NCI-H526 (cell line): ENCODE measurements around the gene SLC22A2.
"Not testable (repeated sequence)": the region's sequence is repeated elsewhere in the genome, so short reads cannot be mapped to it uniquely, and the experiment has no call there.

Experiments
- DNase-seq, 2 experiments: peaks; one replicate each; lab custom pipeline; 2025; lab: John Stamatoyannopoulos, UW

Gene SLC22A2

DNA sequence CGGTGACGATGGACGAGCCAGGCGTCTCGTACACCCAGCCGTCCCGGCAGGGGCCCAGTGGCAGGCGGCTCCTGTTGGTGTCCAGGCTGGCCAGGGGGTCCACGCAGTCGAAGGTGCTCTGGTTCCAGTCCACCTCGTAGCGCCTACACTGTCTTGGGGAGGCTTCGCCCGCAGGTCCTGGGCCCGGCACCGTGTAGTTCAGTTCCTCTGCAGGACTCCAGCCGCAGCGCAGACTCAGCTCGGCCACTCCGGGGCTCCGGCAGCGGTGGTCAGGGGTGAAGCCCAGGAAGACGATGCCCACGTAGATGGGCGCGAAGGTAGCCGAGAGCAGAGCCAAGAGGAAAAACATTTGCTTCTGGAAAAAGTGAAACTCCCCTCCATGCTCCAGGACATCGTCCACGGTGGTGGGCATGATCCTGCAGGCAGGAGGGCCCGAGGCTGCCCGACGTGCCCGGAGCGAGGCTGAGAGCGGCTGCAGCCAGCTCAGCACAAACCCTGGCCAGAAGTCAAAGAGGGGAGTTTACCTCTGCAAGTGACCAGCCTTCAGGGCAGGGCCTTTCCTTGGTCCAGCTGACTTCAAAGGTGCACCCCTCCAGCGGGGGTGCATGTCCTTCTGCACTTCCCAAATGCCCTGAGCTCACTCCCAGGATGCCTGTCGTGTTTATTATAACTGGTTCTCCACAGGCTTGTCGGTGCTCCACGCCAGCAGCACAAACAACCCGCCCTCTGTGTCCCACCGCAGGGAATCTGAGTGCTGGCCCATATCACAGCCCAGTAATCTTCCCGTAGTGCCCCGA is at the start of gene SLC22A2:
Gene SLC22A2, minus strand, starts transcription at position 476 of the 797 bp plus-strand sequence. Its CDS starts 64 bp downstream, at position 412.
- DNase-seq: no peak

DNA sequence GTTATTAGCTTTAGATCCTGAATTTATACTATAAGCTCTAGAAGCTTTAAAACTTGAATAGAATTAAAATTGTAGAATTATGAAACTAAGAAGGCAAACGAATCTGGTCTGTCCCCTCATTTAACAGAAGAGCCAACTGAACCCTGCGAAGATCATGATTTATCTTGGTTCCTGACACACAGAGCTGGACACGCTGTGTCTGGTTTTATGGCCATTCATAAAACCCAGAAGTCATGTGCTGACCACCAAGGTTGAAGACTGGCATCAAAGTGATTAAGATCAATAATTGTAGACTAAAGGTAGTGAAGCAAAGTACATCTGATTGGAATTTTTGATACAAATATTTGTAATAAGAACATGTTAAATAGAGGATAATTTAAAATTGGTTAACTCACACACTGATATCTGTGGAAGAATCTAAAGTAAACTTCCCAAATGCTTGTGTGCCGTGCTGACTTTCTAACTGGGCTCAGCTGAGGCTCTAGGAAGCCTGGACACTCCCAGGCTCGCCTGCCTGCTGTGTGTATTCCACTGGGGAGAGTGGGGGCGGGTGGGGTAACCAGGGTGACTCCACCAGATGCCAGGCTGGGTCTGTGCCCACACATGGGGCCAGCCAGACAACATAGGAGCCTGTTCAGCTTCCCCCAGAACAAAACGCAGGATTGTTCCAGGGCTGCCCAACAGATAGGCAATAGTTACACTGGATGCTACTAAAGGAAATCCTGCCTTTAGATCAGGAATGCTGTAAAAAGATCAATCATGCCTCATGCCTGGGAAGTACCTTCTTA is 47.5 kb upstream of the SLC22A2 start:
- no peak for DNase-seq

DNA sequence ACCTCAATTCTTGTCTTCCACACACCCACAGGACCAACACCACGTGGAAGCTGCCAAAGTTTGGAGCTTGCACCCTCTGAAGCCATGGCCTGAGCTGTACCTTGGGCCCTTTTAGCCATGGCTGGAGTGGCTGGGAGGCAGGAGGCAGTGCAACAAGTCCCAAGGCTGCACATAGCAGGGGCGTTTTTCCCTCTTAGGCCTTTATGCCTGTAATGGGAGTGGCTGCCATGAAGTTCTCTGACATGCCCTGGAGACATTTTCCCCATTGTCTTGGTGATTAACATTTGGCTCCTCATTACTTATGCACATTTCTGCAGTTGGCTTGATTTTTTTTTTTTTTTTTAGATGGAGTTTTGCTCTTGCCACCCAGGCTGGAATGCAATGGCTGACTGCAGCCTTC is 45.2 kb upstream of the SLC22A2 start:
- DNase-seq: no peak

DNA sequence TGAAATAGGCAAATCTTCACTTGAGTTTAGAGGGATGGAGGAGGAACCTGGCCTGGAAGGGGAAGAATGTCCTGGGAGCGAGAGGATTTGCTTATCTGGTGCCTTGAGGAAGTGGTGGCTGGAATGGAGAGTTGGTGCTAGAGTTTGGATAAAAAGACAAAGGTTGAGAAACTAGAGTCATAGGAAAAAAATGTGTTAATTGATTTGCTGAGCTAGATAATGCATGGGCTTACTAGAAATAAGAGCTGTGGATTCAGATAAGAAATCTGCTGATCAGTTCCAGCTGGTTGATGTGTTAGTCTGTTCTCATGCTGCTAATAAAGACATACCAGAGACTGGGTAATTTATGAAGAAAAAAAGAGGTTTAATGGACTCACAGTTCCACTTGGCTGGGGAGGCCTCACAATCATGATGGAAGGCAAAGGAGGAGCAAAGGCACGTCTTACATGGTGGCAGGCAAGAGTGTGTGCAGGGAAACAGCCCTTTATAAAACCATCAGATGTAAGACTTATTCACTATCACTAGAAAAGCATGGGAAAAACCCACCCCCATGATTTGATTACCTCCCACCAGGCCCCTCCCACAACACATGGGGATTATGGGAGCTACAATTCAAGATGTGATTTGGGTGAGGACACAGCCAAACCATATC is 43.9 kb upstream of the SLC22A2 start:
- DNase-seq: not testable (repeated sequence)

DNA sequence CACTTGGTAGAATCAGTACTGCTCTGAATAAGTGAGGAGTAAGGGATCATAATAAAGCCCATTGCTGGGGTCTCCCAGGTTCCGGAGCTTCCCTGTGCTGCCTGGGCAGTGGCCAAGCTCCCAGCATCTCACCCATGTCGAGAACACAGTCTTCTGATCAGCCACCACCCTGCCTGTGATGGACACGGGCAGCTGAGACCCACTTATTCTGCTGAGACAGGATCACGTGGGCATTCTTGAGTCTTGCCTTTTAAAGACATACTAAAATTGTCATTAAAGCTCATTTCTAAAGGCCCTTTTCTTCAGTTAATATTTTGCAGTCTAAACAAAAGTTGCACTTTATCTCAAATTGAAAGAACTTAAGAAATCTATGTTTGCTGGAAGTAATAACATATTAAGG is 42.7 kb upstream of the SLC22A2 start:
- no peak for DNase-seq

DNA sequence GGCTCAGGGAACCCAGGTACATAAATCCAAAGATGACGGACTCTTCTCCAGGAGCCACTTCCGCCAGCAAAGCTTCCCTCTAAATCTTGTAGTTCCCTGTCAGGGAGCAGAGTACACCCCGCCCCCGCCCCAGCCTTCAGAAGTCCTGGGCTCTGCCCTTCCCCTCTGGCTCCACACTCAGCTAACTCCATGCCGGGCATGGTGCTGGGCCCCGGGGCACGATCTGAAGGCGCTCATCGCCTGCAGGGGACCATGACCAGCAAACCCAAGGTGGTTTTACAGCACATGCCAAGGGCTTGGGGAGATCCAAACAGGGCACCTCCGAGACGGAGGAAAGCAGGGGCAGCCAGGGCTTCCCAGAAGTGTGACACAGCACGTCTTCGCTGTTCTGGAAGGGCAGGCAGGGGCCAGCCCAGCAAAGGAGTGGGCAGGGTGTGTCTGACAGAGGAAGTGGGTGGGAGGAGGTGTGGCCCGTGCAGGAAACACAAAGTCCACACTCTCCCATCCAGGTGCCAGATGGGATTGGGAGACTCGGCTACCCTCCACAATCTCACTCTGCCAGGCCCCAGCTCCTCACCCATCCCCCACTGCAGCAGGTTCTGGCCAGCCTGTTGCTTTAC is 41.6 kb upstream of the SLC22A2 start:
- DNase-seq: no peak

DNA sequence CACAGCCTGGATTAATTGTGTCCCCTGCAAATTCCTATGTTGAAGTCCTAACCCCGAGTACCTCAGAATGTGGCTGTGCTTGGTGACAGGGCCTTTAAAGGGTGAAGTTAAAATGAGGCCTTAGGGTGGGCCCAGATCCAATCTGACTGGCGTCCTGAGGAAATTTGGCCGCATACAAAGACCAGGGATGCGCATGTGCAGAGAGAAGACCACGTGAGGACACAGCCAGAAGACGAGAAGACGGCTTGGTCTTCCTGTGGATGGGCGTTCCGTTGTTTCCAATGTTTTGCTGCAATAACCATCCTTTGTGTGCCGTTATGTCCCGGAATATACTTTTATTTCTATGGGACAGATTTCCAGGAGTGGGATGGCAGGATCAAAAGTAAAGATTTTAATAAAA is 40.9 kb upstream of the SLC22A2 start:
- DNase-seq: no peak

DNA sequence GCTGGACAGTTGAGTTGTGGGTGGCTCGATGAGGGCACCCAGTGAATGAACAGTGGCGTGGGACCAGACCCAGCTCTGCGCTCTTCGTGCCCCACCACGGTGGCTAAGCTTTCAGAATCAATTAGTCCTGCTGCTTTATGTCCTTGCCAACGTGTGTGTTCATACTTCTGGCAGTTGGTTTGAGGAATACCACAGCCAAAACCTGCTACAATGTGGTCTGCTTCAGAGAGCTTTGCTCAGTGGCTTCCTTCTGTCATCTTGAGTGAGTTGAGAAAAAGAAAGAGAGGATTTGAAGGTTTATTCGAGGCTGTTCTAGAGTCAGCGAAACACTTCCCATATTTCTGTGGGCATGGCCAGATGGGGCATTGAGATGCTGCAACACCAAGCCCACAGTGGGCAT is 39.5 kb upstream of the SLC22A2 start:
- no peak for DNase-seq

DNA sequence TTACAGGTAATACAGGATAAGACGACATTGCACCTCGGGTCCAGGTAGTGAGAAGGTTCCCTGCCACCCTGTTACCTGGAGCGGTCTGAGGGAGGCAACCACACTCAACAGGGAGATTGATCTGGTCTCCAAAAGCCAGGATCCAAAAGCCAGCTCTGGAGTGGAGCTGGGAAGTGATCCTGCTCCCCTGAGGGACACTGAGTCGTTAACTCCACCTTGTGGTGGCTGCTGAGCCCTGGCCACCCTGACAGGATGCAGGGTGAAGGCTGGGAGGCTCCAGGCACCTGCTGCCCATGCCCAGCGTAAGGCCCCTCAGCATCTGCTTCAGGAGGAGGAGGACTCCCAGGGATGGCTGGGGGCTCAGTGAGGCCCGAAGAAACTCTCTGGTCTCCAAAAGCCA is 38.7 kb upstream of the SLC22A2 start:
- no peak for DNase-seq

DNA sequence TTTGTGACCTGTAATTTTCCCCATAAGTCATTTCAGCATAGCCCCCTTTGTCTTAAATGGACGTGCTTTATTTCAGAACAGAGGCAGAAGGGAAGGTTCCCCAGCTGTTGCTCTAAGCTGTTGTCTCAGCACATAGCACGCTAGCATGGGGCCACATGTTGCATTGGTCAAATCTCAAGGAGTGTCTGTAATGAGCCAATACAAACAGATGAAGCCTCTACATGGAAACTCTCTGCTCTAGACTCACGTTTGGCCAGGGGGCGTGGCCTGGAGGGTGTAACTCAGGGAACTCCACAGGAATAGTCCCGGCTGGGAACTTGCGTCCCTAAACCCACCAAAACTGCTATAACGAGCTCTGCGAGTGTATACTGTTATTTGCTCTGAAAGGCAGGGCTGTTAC is 35.2 kb upstream of the SLC22A2 start:
- DNase-seq: no peak

DNA sequence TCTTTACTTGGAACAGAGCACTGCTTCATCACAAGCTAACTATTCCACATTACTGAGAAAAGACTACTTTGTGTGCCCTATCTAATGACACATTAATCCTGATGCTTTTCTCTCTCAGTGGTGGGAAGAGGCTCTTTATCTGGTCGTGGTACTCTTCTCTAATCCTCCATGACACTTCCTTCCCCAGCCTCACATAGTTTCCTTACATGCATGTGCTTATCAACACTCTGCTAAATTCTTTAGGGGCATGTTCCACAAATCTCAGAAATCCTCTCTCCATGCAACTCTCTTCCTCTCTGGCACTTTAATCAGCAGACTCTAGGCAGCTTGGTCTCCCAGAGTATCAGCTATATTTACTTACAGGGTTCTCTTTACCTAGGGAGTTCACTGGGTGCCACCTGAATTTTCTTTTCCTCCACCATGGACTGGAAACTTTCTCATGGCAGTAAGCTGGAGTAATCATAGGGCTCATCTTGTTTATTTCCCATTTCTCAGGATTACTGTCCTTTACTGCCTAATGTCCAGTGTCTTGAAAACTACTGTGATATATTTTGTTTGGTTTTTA is 27.0 kb upstream of the SLC22A2 start:
- DNase-seq: no peak

DNA sequence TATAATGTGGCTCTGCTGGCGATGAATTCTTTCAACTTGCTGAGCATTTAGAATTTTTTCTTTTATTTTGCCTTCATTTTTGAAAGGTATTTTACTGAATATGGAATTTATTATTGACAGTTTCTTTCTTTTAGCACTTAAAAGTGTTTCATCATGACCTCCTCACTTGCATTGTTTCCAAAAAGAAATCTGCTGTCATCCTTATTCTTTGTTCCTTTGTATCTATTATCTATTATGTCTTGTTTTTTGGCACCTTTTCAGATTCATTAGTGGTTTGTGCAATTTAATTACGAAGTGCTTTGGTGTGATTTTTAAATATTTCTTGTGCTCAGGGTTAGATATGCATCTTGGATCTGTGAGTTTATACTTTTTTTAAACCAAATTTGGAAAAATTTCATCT is 26.0 kb upstream of the SLC22A2 start:
- DNase-seq: no peak

DNA sequence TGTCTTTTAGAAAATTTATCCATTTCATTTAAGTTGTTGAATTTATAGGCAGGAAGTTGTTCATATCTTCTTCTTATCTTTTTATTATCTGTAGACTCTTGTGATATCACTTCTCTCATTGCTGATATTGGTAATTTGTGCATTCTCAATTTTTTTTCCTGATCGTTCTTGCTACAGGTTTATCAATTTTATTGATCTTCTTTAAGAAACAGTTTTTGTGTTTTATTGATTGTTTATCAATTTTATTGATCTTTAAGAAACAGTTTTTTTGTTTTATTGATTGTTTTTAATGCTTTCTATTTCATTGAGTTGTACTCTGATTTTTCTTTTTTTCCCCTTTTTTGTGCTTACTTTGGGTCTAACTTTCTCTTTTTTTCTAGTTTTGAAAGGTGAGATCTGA is 23.8 kb upstream of the SLC22A2 start:
- DNase-seq: no peak

DNA sequence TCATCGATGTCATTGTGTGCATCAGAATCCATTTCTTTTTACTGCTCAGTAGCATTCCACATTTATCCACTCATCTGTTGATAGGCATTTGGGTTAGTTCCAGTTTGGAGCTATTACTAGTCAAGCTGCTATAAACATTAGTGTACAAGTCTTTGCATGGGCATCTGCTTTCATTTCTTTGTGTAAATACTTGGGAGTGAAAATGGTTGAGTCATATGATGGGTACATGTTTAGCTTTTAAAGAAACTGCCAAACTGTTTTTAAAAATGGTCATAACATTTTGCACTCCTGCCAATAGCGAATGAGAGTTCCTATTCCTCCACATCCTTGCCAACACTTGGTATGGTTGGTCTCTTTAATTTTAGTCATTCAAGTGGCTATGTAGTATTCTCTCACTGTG is 21.2 kb upstream of the SLC22A2 start:
- DNase-seq: no peak

DNA sequence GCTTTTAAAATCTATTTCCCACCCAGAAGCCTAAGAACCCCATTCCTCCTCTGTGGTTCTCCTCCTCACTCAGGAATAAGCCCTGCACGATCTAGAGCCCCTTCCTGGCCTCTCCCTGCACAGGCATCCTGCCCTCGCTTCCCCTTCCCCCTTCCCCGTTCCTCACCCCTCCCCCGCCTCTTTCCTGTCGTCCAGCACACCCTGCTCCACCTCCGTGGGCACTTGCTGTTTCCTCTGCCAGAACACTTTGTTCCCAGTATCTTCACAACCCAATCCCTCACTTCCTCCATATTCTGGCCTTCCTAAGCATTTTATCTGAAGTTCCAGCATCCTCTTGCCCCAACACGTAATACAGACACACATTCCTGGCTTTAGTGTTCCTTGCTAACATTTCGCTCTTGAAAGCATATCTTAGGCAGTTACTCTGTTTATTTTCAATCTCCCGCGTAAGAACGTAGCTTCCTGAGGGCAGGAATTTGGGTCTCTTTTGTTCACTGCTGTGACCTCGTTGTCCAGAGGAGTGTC is 20.2 kb upstream of the SLC22A2 start:
- no peak for DNase-seq

DNA sequence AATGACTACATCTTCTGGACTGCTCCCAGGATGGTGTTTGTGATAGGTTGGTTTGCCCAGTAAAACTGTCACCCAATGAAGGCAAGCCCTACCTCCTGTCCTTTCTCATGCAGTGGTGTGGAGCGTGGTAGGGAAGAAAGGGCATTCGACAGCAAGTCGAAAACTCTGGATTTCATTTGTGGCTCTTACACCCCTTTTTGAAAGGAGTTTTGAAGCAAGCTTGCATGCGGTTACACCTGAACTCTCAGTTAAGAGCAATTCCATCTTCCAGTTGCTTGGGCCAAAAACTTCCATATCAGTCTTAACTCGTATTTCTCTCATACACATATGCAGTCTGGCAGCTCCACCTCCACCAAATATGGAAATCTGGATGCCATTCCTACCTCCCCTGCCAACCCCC is 19.7 kb upstream of the SLC22A2 start:
- no peak for DNase-seq

DNA sequence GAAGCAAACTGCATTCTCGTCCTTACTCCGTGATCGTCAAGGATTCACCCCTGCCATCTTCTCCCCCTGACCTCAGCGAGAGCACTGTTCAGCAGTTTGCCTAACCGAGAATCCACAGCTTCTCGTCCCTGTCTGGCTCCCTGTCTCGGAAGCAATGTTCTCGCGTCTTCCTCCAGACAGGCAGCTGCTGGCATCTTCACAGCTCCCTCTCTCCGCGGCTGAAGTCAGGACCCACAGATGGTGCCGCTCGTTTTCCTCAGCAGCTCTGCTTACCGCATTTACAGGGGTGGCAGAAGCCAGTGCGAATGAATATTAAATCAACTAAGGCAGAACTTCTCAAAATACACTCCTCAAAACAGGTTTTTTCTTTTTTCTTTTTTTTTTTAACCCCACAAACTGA is 18.9 kb upstream of the SLC22A2 start:
- no peak for DNase-seq

DNA sequence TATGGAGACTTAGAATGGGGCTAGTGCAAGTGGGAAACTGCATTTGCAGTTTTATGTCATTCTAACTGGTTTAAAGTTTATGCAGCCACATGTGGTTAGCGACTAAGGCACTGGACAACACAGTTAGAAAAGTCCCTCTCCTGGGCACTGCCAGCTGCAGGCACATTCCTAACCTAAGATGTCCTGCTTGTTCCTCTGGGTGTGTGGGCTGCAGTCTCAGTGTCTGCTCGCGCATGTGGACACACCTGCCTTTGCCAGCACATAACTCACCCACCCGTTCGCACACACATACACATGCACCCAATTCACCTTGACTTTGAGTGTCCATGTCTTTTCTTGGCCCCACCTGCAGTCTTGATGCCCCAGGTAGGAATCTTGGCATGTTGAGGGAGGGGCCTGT is 18.5 kb upstream of the SLC22A2 start:
- DNase-seq: no peak

DNA sequence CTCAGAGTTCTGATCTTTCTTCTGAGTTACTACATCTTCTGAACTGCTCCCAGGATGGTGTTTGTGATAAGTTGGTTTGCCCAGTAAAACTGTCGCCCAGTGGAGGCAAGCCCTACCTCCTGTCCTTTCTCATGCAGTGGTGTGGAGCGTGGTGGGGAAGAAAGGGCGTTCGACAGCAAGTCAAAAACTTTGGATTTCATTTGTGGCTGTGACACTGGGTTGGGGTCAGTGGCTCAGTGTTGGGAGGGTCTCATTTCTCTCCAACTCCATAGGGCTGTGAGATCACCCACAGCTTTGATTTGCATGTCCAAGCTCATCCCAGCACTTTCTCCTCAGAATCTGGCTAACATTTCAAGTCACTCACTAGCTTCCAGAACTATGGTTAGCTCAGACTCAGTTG is 17.5 kb upstream of the SLC22A2 start:
- no peak for DNase-seq

DNA sequence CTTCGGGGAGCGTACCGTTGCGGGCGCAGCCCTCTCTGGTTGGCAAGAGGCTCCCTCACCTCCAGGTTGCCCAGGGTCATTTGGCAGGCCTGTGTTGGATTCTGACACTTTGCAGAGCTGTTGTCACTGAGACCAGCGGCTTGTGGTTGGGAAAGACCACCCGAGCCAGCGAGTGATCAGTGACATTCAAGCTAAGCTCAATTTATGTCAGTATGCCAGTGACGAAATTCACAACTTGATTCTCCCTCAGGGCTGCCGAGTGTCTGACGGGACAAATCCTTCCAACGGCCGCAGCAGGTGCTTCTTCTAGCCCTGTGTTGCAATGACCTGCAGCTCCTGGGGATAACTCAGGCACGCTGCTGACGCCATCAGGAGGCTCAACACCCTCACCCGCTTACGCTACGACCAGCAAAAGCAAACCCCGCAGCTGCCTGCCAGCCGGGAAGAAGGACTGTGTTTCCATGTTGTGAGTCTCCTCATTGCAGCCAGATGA is 16.9 kb upstream of the SLC22A2 start:
- no peak for DNase-seq

DNA sequence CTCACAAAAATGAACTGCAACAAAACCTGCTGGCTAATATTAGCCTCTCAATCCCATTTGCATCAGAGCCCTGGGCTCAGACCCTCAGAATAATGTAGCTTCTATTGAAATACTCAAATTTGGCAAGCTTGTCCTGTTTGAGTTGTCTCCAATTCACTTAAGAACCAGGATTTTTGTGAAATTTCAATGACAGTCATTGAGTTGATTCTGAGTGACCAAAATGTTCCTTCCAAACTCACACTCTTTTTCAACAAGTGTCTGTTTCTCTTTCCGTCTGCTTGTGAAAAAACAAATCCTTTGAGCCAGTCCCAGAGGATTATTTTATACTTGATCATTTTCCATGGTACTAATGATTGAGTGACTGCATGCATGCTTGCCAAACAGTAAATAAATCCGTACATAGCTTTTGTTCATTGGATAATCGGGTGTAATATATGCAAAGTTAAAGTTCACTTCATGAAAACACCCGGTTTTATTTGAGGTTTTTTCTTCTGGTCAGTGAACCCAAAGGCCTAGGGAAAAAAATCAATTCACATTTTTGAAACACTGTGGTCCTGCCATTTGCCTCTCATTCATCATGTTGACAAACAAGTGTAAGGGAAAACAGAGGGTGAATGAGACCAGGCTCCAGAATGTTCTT is 16.4 kb upstream of the SLC22A2 start:
- no peak for DNase-seq
